Measurements from ENCODE around the gene WDR27. TPM values are rescaled to one million over a fixed set of nuclear protein-coding genes. Genes with fewer than 3 reads are reported as not detected.

Gene WDR27
- total RNA-seq, 5 donors from 2014 or later (not counting 1 experiment from before 2014, with no cell fraction given): 39.7 to 71.5 (median 52.5) TPM

DNA sequence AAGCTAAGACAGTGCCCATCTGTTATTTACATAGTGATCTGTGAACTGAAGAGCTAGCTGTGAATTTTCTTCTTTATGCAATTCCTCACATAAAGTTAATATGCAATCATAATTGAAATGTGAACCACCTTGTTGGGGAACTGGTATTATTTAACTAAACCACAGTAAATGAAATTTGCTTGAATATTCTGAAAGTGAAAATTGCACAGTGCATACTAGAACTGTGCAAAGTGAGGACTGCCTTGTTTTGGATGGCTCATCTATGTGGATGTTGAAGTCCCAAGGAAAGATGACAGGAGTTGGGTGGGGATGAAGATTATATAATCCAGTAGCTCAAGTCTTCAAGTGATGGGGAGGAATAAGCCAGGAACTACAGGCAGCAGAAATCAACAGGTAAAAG is 28.1 kb upstream of the WDR27 start:
- CTCF ChIA-PET: no interaction called here
- no peaks in the 10 kb centered on the region for H3K36me3 Mint-ChIP-seq
- H3K27me3 ChIP-seq (replicated peaks in 1 of 2; ENCODE audit: control insufficient read depth in 2 of 2, extremely low read depth in 1 of 2, insufficient read depth in 2 of 2, low read length in 1 of 2): no peaks in the 10 kb centered on the region
- peaks cover 0 to 6% of the 10 kb centered on the region in 2 donors for H3K27me3 Mint-ChIP-seq
- H3K27ac ChIP-seq (ENCODE audit: low read length): no peak overlapping the region
- peaks cover 8 to 12% (median 10%) of the 10 kb centered on the region in 3 donors for H3K4me1 Mint-ChIP-seq
- no peaks in the 10 kb centered on the region for H3K9me3 ChIP-seq
- ATAC-seq (replicated peaks in 1 of 4) (no peak), DNase-seq (no peak)
- POLR2A ChIA-PET: interaction anchor here in 1 of 2 donors (1.0 kb wide), 1 partner anchor 8 kb away, joined by 3 read pairs; no protein-coding TSS in a partner anchor
- H3K36me3 ChIP-seq (ENCODE audit: control insufficient read depth in 2 of 2, extremely low read depth in 1 of 2, insufficient read depth in 1 of 2, low read length in 1 of 2): no peaks in the 10 kb centered on the region
- no peak overlapping the region for H3K4me3 ChIP-seq (ENCODE audit: control insufficient read depth in 1 of 2, extremely low read depth in 1 of 2, low read length in 1 of 2)
- peaks cover 0 to 5% of the 10 kb centered on the region in 2 experiments for H3K4me1 ChIP-seq (ENCODE audit: control insufficient read depth in 1 of 2, extremely low read depth in 1 of 2, insufficient read depth in 2 of 2, low read length in 2 of 2)
- no peaks in the 10 kb centered on the region for H3K9me3 Mint-ChIP-seq
- H3K27ac Mint-ChIP-seq: no peak overlapping the region
- H3K4me3 Mint-ChIP-seq: no peak overlapping the region

DNA sequence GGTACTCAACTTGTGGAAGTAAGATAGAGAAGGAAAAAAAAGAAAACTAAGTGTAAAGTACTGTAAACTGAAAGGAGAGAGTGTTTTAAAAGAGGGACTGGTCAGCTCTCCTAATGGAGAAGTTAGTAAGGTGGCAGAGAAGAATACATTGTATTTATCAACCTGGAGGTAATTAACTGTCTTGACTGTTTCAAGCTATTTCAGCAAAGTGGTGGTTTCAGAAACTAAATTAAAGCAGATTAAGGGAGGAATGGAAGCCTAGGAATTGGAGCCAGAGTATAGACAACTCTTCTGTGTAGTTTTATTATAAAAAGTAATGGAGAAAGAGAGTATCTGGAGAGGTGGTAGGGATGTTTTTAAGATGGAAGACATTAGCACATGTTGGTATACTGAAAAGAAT is 25.1 kb upstream of the WDR27 start:
- no peaks in the 10 kb centered on the region for H3K36me3 Mint-ChIP-seq
- H3K27me3 ChIP-seq (replicated peaks in 1 of 2; ENCODE audit: control insufficient read depth in 2 of 2, extremely low read depth in 1 of 2, insufficient read depth in 2 of 2, low read length in 1 of 2): no peaks in the 10 kb centered on the region
- no peaks in the 10 kb centered on the region for H3K9me3 Mint-ChIP-seq
- POLR2A ChIA-PET: no interaction called here
- DNase-seq (no peak), ATAC-seq (replicated peaks in 1 of 4) (no peak)
- H3K4me1 Mint-ChIP-seq: peaks cover 18 to 22% (median 20%) of the 10 kb centered on the region in 3 donors
- CTCF ChIA-PET: no interaction called here
- H3K36me3 ChIP-seq (ENCODE audit: control insufficient read depth in 2 of 2, extremely low read depth in 1 of 2, insufficient read depth in 1 of 2, low read length in 1 of 2): no peaks in the 10 kb centered on the region
- H3K27ac Mint-ChIP-seq: peak overlapping the region in 1 of 2 donors; percentile 1
- H3K27ac ChIP-seq (ENCODE audit: low read length): no peak overlapping the region
- no peak overlapping the region for H3K4me3 Mint-ChIP-seq
- no peak overlapping the region for H3K4me3 ChIP-seq (ENCODE audit: control insufficient read depth in 1 of 2, extremely low read depth in 1 of 2, low read length in 1 of 2)
- peaks cover 2 to 14% of the 10 kb centered on the region in 2 experiments for H3K4me1 ChIP-seq (ENCODE audit: control insufficient read depth in 1 of 2, extremely low read depth in 1 of 2, insufficient read depth in 2 of 2, low read length in 2 of 2)
- no peaks in the 10 kb centered on the region for H3K9me3 ChIP-seq
- no peaks in the 10 kb centered on the region for H3K27me3 Mint-ChIP-seq

DNA sequence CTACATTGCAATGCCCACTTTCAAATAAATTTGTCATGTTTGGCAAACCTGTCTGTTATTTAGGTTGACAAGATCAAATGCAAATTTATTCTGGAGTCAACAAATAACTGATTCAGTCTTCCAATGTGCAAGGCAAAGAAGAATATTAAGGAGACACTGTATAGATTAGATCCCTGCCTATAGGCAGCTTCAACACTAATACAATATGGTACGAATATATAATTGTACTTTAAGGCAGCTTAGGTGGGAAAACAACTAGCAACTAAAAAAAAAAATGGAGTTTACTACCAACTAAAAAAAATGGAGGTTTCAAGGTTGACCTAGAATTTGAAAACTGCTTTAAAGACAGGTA is 24.2 kb upstream of the WDR27 start:
- H3K4me3 Mint-ChIP-seq: peak overlapping the region; percentile 79 to 86 (median 85)
- DNase-seq (no peak), ATAC-seq (replicated peaks in 1 of 4) (no peak)
- Histone ChIP-seq H3K4me1 (ENCODE audit: control insufficient read depth in 1 of 2, extremely low read depth in 1 of 2, insufficient read depth in 2 of 2, low read length in 2 of 2) (peaks cover 5 to 17% of the 10 kb centered on the region in 2 experiments), H3K36me3 (ENCODE audit: control insufficient read depth in 2 of 2, extremely low read depth in 1 of 2, insufficient read depth in 1 of 2, low read length in 1 of 2) (no peaks in the 10 kb centered on the region), H3K27me3 (replicated peaks in 1 of 2; ENCODE audit: control insufficient read depth in 2 of 2, extremely low read depth in 1 of 2, insufficient read depth in 2 of 2, low read length in 1 of 2) (no peaks in the 10 kb centered on the region), H3K9me3 (no peaks in the 10 kb centered on the region), H3K27ac (ENCODE audit: low read length) (no peak overlapping the region), H3K4me3 (ENCODE audit: control insufficient read depth in 1 of 2, extremely low read depth in 1 of 2, low read length in 1 of 2) (no peak overlapping the region)
- H3K4me1 Mint-ChIP-seq: peaks cover 25 to 29% (median 28%) of the 10 kb centered on the region in 3 donors
- POLR2A ChIA-PET: interaction anchor here (0.6 to 0.7 kb wide), 2 partner anchors 16 to 17 kb away, joined by 3 to 4 read pairs; no protein-coding TSS in a partner anchor
- H3K27ac Mint-ChIP-seq: peak overlapping the region; percentile 82 to 93
- CTCF ChIA-PET: interaction anchor here in 1 of 2 donors (0.6 kb wide), 1 partner anchor 48 kb away, joined by 3 read pairs; no protein-coding TSS in a partner anchor
- H3K9me3 Mint-ChIP-seq: no peaks in the 10 kb centered on the region
- H3K27me3 Mint-ChIP-seq: no peaks in the 10 kb centered on the region
- H3K36me3 Mint-ChIP-seq: no peaks in the 10 kb centered on the region
- WGBS (ENCODE audit: insufficient coverage): no CpG with 5 or more reads among the region's 1 CpG

DNA sequence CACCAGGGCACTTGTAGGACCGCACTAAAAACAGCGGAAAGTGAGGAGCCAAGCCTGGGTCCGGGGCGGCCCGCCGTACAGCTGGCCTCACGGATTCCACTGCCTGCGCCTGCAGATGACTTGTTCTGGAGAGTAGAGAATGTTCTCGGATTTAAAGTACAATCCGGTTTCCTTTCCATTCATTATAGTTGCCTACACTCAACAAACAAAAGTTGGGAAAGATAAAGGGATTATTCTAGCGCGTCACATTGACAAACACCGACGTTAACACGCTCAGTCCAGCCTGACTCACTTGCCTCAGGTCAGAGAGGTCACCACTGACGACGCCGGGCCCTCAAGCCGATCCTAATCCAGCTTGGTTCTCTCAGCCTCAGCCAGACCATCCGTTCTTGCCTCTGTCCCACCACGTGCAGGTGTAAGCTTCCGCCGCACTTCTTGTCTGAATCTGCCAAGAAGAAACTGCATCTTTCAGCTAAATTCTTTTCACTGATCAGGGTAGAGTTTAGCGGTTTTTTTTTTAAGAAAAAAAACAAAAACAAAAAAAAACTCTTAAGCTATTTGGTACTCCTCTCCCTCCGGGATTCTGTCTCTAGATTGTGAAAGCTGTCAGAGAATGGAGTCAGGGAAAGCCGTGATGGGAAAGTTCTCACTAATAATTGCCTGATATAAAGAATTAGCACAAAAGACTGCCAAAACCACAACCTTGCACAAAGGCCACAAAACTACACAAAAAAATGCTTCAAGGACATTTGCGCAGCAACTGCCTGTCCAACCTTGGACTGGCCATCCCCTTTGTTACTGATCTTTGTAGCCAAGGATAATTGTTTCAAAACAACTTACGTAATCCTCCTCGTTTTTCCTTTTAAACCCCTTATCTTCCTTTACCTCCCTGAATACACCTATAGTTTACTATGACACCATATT is 23.6 kb upstream of the WDR27 start:
- WGBS (ENCODE audit: insufficient coverage): 42% methylated on average over 23 of the region's 29 CpGs
- DNase-seq: peak in 10 of 35 experiments; percentile 2 to 24 (median 8)
- H3K9me3 Mint-ChIP-seq: no peaks in the 10 kb centered on the region

DNA sequence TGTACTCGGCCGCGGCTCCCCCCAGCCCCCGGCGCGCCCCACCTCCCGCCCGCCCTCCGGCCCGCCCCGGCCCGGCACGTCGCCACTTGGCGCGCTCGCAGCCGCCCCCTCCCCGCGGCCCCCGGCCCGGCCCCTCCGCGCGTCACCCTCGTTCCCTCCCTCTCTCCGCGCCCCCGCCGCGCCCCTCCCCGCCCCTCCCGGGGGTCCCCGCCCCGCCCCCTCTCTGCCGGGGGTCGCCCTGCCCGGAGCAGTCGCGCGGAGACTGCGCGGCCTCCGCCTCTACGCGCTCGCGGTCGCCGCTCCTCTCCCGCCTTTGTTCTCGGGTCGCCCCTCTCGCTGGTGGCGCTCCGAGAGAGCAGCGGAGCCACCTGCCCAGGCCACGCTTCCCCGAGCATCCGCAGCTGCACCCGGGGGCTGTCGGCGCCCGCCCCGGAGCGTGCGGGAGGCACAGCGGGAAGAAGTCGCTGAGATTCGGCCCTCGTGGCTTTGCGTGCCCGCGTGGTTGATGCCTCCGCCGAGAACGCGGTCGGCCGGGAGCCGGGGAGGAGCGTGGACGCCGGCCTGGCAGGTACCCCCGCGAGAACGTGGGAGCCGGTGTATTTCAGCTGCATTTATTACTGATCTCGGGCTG is 22.8 kb upstream of the WDR27 start, which contains the start of gene PHF10:
TSS of gene PHF10 (minus strand) at position 7 of the 631 bp plus-strand sequence. CDS start 569 bp downstream, outside the sequence.
- Mint-ChIP-seq H3K9me3 (no peaks in the 10 kb centered on the region), H3K4me3 (peak within 1 kb of the TSS; percentile 93 to 96 (median 93)), H3K36me3 (peaks cover 5% of the 10 kb centered on the region), H3K27me3 (no peaks in the 10 kb centered on the region), H3K27ac (peak within 1 kb of the TSS; percentile 95 to 96), H3K4me1 (peaks cover 37 to 42% (median 40%) of the 10 kb centered on the region in 3 donors)
- Histone ChIP-seq H3K27me3 (replicated peaks in 1 of 2; ENCODE audit: control insufficient read depth in 2 of 2, extremely low read depth in 1 of 2, insufficient read depth in 2 of 2, low read length in 1 of 2) (no peaks in the 10 kb centered on the region), H3K27ac (ENCODE audit: low read length) (peak within 1 kb of the TSS; percentile 86), H3K4me1 (ENCODE audit: control insufficient read depth in 1 of 2, extremely low read depth in 1 of 2, insufficient read depth in 2 of 2, low read length in 2 of 2) (peaks cover 5 to 17% of the 10 kb centered on the region in 2 experiments), H3K4me3 (ENCODE audit: control insufficient read depth in 1 of 2, extremely low read depth in 1 of 2, low read length in 1 of 2) (peak within 1 kb of the TSS; percentile 83 to 94), H3K36me3 (ENCODE audit: control insufficient read depth in 2 of 2, extremely low read depth in 1 of 2, insufficient read depth in 1 of 2, low read length in 1 of 2) (no peaks in the 10 kb centered on the region), H3K9me3 (no peaks in the 10 kb centered on the region)
- under 1% methylated on average over 56 of the region's 89 CpGs for WGBS (ENCODE audit: insufficient coverage)
- POLR2A ChIA-PET: no interaction called here
- ATAC-seq (replicated peaks in 1 of 4): peak; percentile 62 to 67 (median 64)
- DNase-seq: peak; percentile 22 to 73 (median 57)
- CTCF ChIA-PET: interaction anchor here in 1 of 2 donors (0.7 kb wide), 1 partner anchor 26 kb away, joined by 3 read pairs; no protein-coding TSS in a partner anchor

More for the DNA sequence above, 23.6 kb upstream of the WDR27 start:
- no peaks in the 10 kb centered on the region for H3K27me3 ChIP-seq (replicated peaks in 1 of 2; ENCODE audit: control insufficient read depth in 2 of 2, extremely low read depth in 1 of 2, insufficient read depth in 2 of 2, low read length in 1 of 2)
- peak overlapping the region; percentile 79 to 86 (median 85) for H3K4me3 Mint-ChIP-seq
- H3K36me3 Mint-ChIP-seq: peaks cover 1% of the 10 kb centered on the region
- peaks cover 5 to 17% of the 10 kb centered on the region in 2 experiments for H3K4me1 ChIP-seq (ENCODE audit: control insufficient read depth in 1 of 2, extremely low read depth in 1 of 2, insufficient read depth in 2 of 2, low read length in 2 of 2)
- ChIA-PET POLR2A (interaction anchor here (0.6 to 0.7 kb wide), 2 partner anchors 16 kb away, joined by 3 to 4 read pairs; no protein-coding TSS in a partner anchor), CTCF (interaction anchor here (0.6 to 0.7 kb wide), 2 partner anchors 25 to 49 kb away, joined by 3 read pairs; no protein-coding TSS in a partner anchor)
- ATAC-seq (replicated peaks in 1 of 4): no peak
- peak overlapping the region; percentile 44 for H3K27ac ChIP-seq (ENCODE audit: low read length)
- no peaks in the 10 kb centered on the region for H3K9me3 ChIP-seq
- H3K27me3 Mint-ChIP-seq: no peaks in the 10 kb centered on the region
- H3K27ac Mint-ChIP-seq: peak overlapping the region; percentile 82 to 93
- no peaks in the 10 kb centered on the region for H3K36me3 ChIP-seq (ENCODE audit: control insufficient read depth in 2 of 2, extremely low read depth in 1 of 2, insufficient read depth in 1 of 2, low read length in 1 of 2)
- H3K4me1 Mint-ChIP-seq: peaks cover 30 to 35% (median 33%) of the 10 kb centered on the region in 3 donors
- H3K4me3 ChIP-seq (ENCODE audit: control insufficient read depth in 1 of 2, extremely low read depth in 1 of 2, low read length in 1 of 2): peak overlapping the region; percentile 55 to 61

DNA sequence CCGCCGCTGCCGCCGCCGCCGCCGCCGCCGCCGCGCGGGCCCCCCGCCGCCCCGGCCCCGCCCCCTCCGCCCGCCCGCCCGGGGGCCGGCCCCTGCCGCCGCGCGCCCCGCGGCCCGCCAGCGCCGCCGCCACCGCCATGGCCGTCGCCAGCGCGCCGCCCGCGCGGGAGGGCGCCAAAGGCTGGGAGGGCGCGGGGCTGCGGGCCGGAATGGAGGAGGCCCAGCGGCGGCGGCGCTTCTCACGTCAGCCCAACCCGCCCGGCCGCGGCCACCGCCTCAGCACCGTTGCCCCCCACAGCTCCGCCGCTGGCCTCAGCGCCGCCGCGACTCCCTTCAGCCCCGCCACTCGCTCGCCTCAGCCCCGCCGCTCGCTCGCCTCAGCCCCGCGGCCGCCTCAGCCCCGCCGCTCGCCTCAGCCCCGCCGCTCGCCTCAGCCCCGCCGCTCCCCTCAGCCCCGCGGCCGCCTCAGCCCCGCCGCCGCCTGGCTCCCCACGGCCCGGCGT is 22.2 kb upstream of the WDR27 start:
- under 1% methylated on average over 57 of the region's 89 CpGs for WGBS (ENCODE audit: insufficient coverage)
- Histone ChIP-seq H3K27me3 (replicated peaks in 1 of 2; ENCODE audit: control insufficient read depth in 2 of 2, extremely low read depth in 1 of 2, insufficient read depth in 2 of 2, low read length in 1 of 2) (no peaks in the 10 kb centered on the region), H3K36me3 (ENCODE audit: control insufficient read depth in 2 of 2, extremely low read depth in 1 of 2, insufficient read depth in 1 of 2, low read length in 1 of 2) (no peaks in the 10 kb centered on the region), H3K27ac (ENCODE audit: low read length) (no peak overlapping the region), H3K4me3 (ENCODE audit: control insufficient read depth in 1 of 2, extremely low read depth in 1 of 2, low read length in 1 of 2) (no peak overlapping the region), H3K9me3 (no peaks in the 10 kb centered on the region), H3K4me1 (ENCODE audit: control insufficient read depth in 1 of 2, extremely low read depth in 1 of 2, insufficient read depth in 2 of 2, low read length in 2 of 2) (peaks cover 5 to 17% of the 10 kb centered on the region in 2 experiments)
- peak in 29 of 35 experiments; percentile 4 to 75 (median 22) for DNase-seq
- peak overlapping the region; percentile 64 to 79 (median 69) for H3K4me3 Mint-ChIP-seq
- ChIA-PET CTCF (interaction anchor here in 1 of 2 donors (1.4 kb wide), 1 partner anchor 22 kb away, joined by 4 read pairs; the partner anchor contains the start of genes C6orf120 and WDR27), POLR2A (interaction anchor here in 1 of 2 donors (0.5 to 0.6 kb wide), 2 partner anchors 17 to 21 kb away, joined by 3 to 4 read pairs; no protein-coding TSS in a partner anchor)
- ATAC-seq (replicated peaks in 1 of 4): peak; percentile 50 to 66 (median 54)
- peaks cover 43 to 47% (median 45%) of the 10 kb centered on the region in 3 donors for H3K4me1 Mint-ChIP-seq
- H3K27ac Mint-ChIP-seq: no peak overlapping the region
- no peaks in the 10 kb centered on the region for H3K27me3 Mint-ChIP-seq
- H3K9me3 Mint-ChIP-seq: no peaks in the 10 kb centered on the region
- H3K36me3 Mint-ChIP-seq: peaks cover 5% of the 10 kb centered on the region
